HG02840 (cell line): ENCODE results near the gene MPZL1.

ENCODE experiments used
- ATAC-seq: cut with Tn5 transposase; IDR thresholded peaks from one replicate; pipeline ENCODE4 v1.9.1; 2021; ENCODE audit warnings: mild to moderate bottlenecking, moderate library complexity, moderate number of reproducible peaks; ENCODE audit not compliant: unreplicated experiment, low FRiP score

MPZL1 gene

DNA sequence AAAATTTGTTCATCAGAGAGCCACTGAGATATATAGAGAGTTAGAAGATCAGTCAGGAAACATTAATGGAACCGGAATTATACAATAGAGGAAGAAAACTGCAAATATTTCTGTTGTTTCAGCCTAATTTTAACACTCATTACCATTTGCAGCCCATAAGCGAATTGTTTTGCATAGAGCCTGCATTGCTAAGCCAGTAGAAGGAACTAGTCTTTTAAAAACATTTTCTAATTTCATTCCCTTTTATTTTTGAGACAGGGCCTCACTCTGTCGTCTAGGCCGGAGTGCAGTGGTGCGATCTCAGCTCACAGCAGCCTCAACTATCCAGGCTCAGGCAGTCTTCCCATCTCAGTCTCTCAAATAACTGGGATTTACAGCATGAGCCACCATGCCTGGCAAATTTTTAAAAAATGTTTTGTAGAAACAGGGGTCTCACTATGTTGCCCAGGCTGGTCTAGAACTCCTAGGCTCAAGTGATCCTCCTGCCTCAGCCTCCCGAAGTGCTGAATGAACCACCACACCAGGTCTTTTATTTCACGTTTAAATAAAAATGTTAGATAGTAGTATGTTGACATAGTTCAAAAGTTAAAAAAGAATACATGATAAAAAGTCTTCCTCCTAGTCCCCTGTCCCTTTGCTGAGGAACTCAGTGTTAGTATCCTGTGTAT, 25.3 kb downstream of the MPZL1 start:
- ATAC-seq = no peak

DNA sequence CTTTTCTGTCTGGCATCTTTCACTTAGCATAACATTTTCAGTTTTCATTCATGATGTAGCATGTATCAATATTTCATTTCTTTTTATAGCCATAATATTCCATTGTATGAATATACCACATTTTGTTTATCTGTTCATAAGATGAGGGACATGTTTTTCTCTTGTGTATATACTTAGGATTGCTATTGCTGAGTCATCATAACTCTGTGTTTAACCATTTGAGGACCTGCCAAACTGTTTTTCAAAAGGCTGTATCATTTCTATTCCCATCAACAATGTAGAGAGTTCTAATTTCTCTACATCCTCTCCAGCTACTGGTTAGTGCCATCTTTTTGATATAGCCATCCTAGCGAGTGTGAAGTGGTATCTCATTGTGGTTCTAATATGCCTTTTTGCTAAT, 26.2 kb downstream of the MPZL1 start:
- ATAC-seq = no peak

DNA sequence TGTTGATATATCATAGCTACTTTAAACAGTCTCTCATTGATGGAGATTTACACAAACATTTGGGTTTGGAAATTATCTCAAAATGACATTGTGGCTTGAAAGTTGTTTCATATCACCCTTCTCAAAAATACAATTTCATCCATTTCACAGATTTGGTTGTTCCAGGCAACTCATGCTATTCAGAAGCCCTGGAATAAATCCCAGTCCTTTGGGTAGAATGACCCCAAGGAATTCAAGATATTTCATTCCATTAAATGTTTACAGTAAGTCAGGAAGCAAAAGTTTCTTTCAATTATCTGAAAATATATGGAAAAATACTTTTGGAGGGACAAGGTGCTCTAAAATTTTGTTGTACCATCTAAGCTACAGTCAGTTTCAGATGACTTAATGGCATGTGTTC, 27.1 kb downstream of the MPZL1 start:
- no peak for ATAC-seq

DNA sequence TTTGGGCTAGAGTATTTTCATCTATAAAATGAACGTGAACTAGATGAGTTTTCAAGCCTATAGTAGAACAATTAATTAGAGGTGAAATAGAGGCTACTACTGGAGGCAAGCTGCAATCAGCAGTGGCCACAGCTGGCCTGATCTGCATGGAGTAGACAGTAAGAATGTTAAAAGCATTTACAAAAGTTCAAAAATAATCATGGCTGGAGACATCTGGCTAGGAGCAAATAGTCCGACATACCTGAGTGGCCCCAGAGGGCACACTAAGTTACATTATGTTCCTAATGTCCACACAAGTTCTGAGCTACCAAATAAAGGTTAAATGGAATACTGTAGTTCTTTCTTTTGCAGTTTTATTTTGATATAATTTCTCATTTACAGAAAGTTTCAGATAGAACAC, 28.0 kb downstream of the MPZL1 start:
- ATAC-seq = no peak

DNA sequence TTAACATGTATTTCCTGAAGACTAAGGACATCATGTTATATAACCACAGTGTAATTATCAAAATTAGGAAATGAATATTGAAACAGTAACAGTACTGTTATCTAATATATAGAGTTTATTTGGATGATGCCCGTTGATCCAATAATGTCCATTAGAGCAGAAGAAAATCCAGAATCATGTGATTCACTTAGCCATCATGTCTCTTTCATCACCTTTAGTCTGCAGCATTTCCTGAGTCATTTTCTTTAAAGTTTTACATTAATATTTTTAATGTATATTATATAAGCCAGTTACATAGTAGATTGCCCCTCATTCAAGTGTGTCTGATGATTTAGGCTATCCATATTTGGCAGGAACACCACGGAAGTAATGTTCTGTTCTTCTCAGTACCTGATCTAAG, 28.9 kb downstream of the MPZL1 start:
- no peak for ATAC-seq

DNA sequence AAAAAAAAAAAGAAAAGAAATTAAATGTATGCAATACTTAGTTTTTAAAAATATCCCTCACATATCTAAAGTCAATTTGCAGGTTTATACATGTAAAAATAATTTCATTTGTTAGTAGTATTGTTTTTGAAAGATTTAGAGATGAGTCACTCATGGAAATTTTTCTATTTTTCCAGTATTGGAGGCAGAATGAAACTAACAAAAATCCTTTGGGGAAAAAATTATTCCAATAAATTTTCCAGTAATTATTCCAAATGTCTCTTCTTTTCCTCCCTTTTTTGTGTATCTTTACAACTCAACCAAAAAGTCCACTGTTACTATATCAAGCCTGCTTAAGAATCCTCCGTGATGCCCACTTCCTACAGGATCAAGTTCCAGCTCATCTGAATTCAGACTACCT, 29.9 kb downstream of the MPZL1 start:
- no peak for ATAC-seq

DNA sequence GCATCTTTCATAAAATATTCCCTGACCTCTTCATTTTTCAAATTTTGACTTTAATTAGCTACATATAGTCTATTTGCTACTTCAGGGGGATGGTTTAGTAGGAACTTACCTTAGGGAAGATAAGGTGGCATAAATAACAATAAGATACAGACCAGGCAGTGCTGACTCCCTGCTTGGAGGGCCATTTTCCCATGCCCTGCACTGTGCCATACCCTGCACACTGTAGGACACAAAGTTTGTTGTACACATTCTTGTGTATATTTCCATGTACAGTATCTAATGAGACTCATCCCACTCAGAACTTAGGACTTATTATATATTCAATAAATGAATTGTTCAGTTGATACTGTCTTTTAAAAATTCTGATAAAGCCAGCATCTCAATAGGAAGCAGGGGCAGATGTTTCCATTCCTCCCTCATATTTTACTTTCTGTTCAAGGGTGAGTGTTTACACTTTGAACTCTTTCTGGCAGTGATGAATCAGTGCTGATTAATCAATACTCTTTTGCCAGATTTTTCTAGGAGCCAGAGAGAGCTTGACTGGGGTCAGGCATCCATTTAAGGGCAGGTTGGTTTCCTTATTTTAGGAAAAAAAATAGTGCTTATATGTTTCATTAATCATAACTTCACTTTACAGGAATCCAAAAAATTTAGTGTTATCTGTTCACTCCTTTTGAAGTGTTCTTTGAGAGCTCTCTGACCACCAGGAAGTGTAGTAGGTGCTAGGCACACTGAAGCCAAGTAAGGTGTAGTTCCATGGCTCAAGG, 30.6 kb downstream of the MPZL1 start:
- no peak for ATAC-seq

DNA sequence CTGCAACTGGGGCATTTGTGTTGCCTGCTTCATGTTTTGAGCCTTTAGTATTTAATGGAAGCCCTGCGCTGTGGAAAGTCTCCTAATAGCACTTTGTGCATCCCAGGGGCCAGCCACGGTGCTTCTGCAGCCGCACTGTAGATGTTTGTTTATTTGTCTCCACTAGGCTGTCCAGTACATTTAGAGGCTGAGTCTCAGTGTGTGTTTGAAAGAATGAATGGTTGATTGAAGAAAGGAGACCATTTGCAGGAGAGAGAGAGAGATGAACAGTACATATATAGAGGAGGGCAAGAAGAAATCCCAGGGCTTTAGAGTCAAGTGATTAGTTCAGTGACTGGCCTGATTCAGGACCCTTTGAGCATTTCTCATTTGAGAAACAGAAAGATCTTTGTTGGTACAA, 33.9 kb downstream of the MPZL1 start:
- no peak for ATAC-seq

DNA sequence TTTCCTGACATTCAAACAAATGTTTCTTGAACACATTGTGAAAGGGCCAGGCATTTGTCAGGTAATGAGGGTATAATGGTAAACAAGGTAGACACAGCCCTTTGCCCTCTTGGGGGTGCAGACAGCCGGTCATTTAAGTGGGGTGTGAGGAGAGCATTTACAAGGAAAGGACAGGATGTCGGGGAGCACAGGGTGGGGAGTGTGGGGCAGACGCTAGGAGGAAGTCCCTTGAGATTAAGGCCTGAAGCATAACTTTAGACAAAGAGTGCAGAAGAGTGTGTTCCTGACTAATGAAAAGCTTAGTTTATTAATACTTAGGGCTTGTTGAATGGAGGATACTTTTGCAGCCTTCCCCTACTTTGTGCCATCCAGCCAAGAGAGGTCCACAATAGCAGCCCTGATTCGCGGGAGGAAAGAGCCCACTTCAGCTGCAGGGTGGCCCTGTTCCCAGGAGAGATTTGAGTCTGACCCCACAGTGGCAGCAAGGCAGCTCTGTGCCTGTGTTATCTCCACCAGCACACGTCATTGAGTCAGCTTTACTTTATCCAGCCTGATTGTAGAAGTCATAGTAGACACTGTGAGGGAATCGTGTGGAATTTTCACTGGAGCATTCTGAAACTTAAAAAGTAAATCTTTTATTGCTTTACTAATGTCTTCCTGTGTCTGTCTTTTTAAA, 35.1 kb downstream of the MPZL1 start:
- ATAC-seq = no peak

DNA sequence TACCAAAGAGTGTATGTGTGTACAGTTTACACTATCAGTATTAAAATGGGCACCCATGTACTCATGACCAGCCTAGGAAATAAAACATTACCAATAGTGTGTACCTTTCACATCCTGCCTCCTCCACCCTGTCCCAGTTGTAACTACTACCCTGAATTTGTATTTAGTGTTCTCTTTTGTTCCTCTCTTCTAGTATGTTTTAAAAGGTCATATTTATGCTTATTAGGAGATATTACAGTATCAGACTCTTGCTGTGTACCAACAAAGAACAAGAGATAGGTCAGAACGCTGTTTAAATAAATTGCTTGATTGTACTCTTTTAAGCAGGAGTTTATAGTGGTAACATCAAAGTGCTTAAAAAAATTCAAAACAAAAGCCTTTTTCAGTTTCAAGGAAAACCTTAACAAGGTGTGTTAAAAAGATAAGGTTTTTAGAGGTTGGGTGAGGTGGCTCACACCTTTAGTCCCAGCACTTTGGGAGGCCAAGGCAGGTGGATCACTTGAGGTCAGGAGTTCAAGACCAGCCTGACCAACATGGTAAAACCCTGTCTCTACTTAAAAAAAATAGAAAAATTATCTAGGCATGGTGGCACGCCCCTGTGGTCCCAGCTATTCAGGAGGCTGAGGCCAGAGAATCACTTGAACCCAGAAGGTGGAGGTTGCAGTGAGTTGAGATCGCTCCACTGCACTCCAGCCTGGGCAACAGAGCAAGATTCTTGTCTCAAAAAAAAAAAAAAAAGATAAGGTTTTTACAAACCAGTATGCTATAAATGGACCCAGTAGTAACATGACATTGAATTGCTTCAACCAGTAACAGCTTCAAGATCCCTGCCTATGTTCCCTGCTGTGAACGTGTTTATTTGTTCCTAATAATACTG, 35.9 kb downstream of the MPZL1 start:
- ATAC-seq = no peak

DNA sequence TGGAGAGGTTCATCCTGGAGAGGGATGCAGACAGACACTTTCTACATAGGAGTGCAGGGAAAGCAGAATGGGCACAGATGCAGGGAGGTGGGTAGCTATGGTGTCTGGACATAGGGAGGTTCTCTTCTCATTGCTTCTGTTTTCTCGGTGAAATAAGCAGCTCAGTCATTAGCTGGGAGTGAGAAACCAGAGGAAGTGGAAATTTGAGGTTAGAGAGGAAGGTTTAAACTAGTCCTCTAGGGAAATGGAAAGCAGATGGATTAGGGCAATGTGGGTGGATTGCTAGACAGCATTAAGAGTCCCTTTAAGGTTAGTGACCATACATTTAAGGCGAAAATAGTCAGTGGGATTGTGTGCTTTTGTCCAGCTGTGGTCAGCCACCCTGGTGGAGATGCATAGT, 39.6 kb downstream of the MPZL1 start:
- ATAC-seq = no peak

DNA sequence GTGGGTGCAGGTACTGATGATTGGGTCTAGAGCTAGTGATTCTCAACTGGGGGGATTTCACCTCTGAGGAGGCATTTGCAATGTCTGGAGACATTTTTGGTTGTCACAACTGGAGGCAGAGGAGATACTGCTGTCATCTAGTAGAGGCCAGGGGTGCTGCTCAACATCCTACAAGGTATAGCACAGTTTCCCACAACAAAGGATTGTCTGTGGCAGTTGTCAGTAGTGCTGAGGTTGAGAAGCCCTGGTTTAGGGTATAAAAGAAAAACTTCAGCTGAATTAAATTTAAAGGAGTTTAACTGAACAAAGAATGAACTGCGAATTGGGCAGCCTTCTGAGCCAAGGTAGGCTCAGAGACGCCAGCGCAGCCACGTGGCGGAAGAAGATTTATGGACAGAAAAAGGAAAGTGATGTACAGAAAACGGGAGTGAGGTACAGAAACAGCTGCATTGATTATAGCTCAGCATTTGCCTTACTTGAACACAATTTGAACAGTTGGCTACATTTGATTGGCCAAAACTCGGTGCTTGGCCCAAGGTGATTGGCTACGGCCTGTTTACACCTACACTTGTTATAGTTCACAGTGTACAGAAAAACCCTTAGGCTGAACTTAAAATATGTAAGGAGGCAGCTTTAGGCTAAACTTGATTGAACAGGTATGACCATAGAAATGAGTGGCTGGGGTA, 40.4 kb downstream of the MPZL1 start:
- ATAC-seq = no peak

DNA sequence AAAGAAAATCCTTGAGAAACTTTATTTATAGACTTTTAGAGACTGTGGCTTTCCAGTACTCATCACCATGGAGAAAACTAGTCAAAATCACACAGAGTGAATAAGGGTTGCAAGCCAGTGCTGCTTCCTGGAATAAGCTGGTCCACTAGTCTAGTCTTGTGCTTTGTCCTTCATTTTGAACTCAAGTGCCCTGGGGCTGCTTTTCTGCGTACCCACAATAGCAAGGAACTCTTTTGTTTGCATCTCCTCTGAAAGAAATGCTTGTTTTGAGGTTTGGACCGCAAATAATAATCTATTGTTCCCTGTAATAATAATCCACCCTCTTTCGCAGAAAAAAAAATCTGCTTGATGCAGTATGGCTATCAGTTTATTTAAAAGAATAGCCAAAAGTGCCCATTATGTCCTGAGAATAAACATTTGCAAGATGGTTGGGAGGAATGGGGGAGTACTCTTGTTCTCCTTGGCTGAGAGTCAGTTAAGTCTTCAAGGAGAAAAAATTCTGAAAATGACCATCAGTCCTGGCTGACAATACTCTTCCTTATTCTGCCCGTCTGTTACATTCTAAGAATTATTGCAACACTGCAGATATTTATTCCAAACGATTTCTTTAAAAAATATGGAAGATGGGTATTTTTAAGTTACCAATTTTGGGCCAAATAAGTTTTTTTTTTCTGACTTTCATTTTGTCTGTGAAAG, 41.9 kb downstream of the MPZL1 start:
- ATAC-seq = no peak

DNA sequence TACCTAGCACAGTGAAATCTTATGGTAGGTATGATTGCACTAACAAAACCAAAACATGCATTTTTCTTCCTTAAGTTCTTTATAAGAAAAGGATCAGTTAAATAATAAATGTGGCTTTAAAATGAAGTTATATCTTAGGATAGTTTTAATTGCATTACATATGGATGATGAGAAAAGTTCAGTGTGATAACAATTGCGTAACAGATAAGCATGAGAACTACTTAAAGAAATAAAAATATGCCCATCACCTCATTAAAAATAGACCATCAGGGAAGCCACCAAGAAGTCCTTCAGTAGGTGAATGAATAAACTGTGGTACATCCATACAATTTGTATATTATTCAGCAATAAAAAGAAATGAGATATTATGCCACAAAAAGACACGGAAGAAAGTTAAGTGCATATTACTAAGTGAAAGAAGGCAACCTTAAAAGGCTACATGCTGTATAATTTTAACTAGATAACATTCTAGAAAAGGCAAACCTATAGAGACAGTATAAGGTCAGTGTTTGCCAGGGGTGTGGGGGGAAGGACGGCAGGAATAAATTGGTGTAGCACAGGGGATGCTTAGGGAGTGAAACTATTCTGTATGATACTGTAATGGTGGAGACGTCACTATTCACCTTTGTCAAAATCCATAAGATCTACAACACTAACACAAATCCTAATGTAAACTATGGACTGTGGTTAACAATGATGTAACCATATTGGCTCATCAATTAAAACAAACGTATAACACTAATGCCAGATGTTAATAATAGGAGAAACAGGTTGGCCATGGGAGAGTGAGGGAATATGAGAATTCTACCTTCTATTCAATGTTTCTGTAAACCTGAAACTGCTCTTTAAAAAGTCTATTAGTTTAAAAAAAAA, 42.9 kb downstream of the MPZL1 start:
- no peak for ATAC-seq

DNA sequence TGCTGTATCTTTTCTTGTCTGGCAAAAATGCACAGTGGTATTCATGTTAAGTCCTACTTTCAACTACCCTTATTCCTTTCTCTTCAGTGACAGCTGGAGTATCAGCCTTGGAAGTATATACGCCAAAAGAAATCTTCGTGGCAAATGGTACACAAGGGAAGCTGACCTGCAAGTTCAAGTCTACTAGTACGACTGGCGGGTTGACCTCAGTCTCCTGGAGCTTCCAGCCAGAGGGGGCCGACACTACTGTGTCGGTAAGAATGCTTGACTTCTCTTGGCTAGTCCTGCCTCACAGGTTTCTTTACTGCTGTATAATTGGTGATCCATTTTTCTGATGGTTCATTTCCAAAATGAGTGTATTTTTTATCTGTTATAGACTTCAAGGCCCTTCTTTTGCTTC, 43.7 kb downstream of the MPZL1 start:
- ATAC-seq = no peak

DNA sequence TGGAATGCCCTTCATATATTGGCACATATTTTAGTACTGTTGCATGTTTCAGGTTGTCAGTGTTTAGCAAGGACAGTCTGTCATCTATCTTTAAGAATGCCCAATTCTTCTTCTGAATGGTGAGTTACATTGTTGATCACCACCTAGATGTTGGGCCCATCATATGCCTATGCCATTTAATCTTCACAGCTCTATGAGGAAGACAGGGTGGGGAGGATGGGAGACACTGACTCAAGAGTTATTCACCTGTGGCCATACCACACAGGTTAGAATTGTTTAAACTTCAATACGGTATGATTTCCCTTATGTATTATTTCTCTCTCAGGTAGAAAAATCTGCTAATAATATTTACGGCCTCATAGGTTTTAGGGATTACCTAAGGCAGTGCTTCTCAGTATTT, 44.8 kb downstream of the MPZL1 start:
- no peak for ATAC-seq

DNA sequence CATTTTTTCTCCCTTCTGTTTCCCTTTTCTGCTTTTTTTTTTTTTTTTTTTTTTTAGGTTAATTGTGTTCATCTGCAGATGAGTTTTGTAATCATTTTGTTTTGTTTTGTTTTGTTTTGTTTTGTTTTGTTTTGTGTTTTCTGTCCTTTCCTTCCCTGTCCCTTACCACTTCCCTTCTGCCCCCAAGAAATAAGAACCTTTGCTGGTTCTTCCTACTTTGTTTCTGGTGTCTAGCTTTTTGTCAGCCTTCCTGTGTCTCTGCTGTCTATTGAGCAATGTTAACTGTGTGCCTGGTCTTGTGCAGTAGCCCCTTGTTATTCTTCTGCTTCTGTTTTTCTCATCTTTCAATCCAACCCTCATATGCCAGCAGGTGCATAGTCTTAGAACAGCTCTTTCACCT, 46.0 kb downstream of the MPZL1 start:
- no peak for ATAC-seq

DNA sequence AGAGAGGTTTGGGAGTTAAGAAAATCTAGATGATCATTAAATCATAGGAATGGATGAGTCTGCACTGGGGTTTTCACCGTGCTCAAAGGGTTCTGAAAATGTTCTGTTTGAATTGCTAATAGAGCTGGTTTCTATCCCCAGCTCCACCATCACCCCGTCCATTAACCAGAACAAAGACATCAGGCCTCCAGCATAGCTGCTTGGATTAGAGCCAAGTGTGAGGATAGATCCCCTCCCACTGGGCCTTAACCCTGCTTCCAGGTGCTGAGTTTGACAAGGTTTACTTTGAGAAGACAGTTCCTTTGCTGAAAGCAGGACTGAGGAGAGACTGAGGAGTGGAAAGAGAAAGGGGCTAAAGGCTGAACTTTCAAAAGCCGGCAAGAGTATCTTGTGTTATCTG, 48.3 kb downstream of the MPZL1 start:
- ATAC-seq = no peak

DNA sequence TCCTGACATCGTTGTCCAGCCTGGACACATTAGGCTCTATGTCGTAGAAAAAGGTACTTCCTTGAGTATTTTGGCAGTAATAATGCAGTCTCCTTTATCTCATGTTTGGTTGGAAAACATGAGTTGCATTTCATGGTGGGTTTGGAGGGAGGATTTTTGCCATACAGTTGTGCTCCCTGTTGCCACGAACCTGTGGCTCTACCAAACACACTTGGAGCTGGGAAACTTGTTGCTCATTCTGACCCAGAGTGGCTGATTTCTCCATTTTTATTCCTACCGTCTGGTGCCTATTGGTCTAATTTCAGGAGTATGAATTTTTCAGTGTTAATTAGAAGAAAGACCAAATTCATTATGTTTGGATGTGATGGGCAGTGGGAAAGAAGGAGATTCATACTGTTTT, 50.7 kb downstream of the MPZL1 start:
- no peak for ATAC-seq
